Measurements from ENCODE around the gene E2F1. TPM values are rescaled to one million over a fixed set of nuclear protein-coding genes. Genes with fewer than 3 reads are reported as not detected.

The E2F1 gene
- total and polyA plus RNA-seq, 2 experiments from 2014 or later: 21.2 to 61.4 TPM

- Histone ChIP-seq H3K4me3 (no peak overlapping the region), H3K27ac (no peak overlapping the region), H3K36me3 (peaks cover under 1% of the 10 kb centered on the region), H3K27me3 (no peaks in the 10 kb centered on the region), H3K9me3 (ENCODE audit: low read depth) (no peaks in the 10 kb centered on the region), H3K4me1 (ENCODE audit: low read depth) (peaks cover 27% of the 10 kb centered on the region)
- DNase-seq (ENCODE audit: low read depth in 1 of 2, low spot score in 1 of 2): no peak
- TF ChIP-seq, protein P1, sequence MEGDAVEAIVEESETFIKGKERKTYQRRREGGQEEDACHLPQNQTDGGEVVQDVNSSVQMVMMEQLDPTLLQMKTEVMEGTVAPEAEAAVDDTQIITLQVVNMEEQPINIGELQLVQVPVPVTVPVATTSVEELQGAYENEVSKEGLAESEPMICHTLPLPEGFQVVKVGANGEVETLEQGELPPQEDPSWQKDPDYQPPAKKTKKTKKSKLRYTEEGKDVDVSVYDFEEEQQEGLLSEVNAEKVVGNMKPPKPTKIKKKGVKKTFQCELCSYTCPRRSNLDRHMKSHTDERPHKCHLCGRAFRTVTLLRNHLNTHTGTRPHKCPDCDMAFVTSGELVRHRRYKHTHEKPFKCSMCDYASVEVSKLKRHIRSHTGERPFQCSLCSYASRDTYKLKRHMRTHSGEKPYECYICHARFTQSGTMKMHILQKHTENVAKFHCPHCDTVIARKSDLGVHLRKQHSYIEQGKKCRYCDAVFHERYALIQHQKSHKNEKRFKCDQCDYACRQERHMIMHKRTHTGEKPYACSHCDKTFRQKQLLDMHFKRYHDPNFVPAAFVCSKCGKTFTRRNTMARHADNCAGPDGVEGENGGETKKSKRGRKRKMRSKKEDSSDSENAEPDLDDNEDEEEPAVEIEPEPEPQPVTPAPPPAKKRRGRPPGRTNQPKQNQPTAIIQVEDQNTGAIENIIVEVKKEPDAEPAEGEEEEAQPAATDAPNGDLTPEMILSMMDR (IDR thresholded peaks at IDR 0.05; ENCODE audit: low read depth, low read length): no peak
These were observed 9.2 kb downstream of the E2F1 start for GRCh38 chr20:33676652-33677645.

- TF ChIP-seq, protein P1 (IDR thresholded peaks at IDR 0.05; ENCODE audit: low read depth, low read length): no peak
- Histone ChIP-seq H3K36me3 (peaks cover 3% of the 10 kb centered on the region), H3K9me3 (ENCODE audit: low read depth) (no peaks in the 10 kb centered on the region), H3K27me3 (no peaks in the 10 kb centered on the region), H3K4me1 (ENCODE audit: low read depth) (peaks cover 27% of the 10 kb centered on the region), H3K27ac (no peak overlapping the region), H3K4me3 (no peak overlapping the region)
- no peak for DNase-seq (ENCODE audit: low read depth in 1 of 2, low spot score in 1 of 2)
These were observed 10.1 kb downstream of the E2F1 start for GRCh38 chr20:33676121-33676520.

GRCh38 chr20:33675136-33675959, 10.8 kb downstream of the E2F1 start:
- peak overlapping the region; percentile 80 for H3K27ac ChIP-seq
- no peak overlapping the region for H3K4me3 ChIP-seq
- no peaks in the 10 kb centered on the region for H3K9me3 ChIP-seq (ENCODE audit: low read depth)
- no peaks in the 10 kb centered on the region for H3K27me3 ChIP-seq
- DNase-seq (ENCODE audit: low read depth in 1 of 2, low spot score in 1 of 2): peak in 1 of 2 donors; percentile 56
- peaks cover 3% of the 10 kb centered on the region for H3K36me3 ChIP-seq
- peaks cover 27% of the 10 kb centered on the region for H3K4me1 ChIP-seq (ENCODE audit: low read depth)
- TF ChIP-seq, protein P1 (IDR thresholded peaks at IDR 0.05; ENCODE audit: low read depth, low read length): no peak

DNA sequence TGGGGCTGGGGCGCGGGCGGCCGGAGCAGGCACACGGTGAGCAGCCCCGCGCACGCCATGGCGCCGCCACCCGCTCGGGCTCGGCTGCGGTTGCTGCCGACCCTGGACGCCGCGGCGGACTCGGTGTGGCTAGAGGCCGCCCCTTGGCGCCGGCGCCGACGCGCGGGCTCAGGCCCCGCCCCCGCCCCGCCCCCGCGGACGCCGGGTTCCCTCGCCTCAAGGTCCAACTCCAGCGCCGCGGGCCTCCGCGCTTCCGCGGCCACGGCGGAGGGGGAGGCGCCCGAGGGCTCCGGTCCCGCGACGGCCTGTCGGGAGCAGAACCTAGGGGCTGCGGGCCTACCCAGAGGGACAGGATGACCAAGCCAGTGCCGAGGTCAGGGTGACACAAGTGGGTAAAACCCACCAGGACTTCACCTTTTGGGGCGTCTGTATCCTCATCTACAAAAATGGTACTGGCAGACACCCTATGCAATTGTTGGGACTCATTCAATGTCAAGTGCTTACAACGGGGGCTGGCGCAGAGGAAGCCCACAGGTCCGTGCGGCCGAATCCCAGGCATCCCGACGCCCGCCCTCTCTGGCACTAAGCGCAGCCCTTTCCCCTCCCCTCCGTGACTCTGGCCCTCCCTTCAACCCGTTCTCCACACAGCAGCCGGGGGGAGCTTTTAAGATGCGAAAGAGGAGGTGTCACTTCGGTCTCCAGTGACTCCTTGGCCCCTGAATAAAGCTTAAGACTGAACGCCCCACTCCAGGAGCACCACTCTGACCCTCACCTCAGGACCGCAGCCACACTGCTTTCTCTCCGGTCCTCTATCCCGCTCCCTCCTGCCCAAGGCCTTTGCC, 11.7 kb downstream of the E2F1 start, which contains the start of gene NECAB3:
Gene NECAB3, minus strand, starts transcription at position 135 of the 842 bp plus-strand sequence. Its CDS starts 76 bp downstream, at position 59.
- Histone ChIP-seq H3K4me1 (ENCODE audit: low read depth) (peaks cover 27% of the 10 kb centered on the region), H3K4me3 (peak within 1 kb of the TSS; percentile 85), H3K27ac (peak within 1 kb of the TSS; percentile 80), H3K27me3 (no peaks in the 10 kb centered on the region), H3K9me3 (ENCODE audit: low read depth) (no peaks in the 10 kb centered on the region), H3K36me3 (peaks cover 3% of the 10 kb centered on the region)
- peak; percentile 79 to 91 for DNase-seq (ENCODE audit: low read depth in 1 of 2, low spot score in 1 of 2)
- TF ChIP-seq, protein P1 (IDR thresholded peaks at IDR 0.05; ENCODE audit: low read depth, low read length): no peak
